CD14-positive monocyte (primary cell): ENCODE results near the gene MRPS35. TPM values are rescaled to one million over a fixed set of nuclear protein-coding genes. Genes with fewer than 3 reads are reported as not detected.

Source experiments
- DNase-seq, 3 donors: peaks; one replicate each; pipeline ENCODE4 v3.0.0-alpha.2; 2011 to 2022
- H2AFZ ChIP-seq: 2 replicates; pipeline ENCODE4 v1.6.0; 2012; ENCODE audit warnings: mild to moderate bottlenecking, low read depth, low read length, inconsistent platforms; ENCODE audit not compliant: insufficient read depth, poor library complexity, severe bottlenecking
- H3K27ac ChIP-seq, 2 donors: 1 replicate in 1 of 2; 2 replicates in 1 of 2; pipeline ENCODE4 v1.5.1; 2012 to 2013; ENCODE audit warnings: low read length in 2 of 2, control low read depth in 1 of 2, inconsistent platforms in 1 of 2, low read depth in 1 of 2, mild to moderate bottlenecking in 1 of 2
- H3K27me3 ChIP-seq, 2 donors: one replicate each; pipeline versions ENCODE4 v1.6.0 to v1.6.1; 2011 to 2013; ENCODE audit warnings: low read length in 2 of 2; ENCODE audit not compliant: control insufficient read depth in 2 of 2, insufficient read depth in 2 of 2
- H3K36me3 ChIP-seq, 2 donors: replicated peaks in 1 of 2; 1 replicate in 1 of 2; 2 replicates in 1 of 2; pipeline versions ENCODE4 v1.5.1 to v1.6.1; 2012 to 2013; ENCODE audit warnings: low read length in 2 of 2, control low read depth in 1 of 2, inconsistent platforms in 1 of 2, mild to moderate bottlenecking in 1 of 2; ENCODE audit not compliant: insufficient read depth in 2 of 2, control insufficient read depth in 1 of 2
- H3K4me1 ChIP-seq, 2 donors: 1 replicate in 1 of 2; 2 replicates in 1 of 2; pipeline versions ENCODE4 v1.5.1 to v1.6.1; 2012 to 2013; ENCODE audit warnings: low read length in 2 of 2, control low read depth in 1 of 2, inconsistent platforms in 1 of 2, mild to moderate bottlenecking in 1 of 2, moderate library complexity in 1 of 2; ENCODE audit not compliant: insufficient read depth in 2 of 2, control insufficient read depth in 1 of 2
- H3K4me2 ChIP-seq: replicated peaks from 2 replicates; pipeline ENCODE3; 2012; ENCODE audit warnings: low read length, moderate library complexity, mild to moderate bottlenecking; ENCODE audit not compliant: poor library complexity, severe bottlenecking; ENCODE audit errors: extremely low read depth
- H3K4me3 ChIP-seq, 3 experiments: fragments of 200-600 bp in 1 of 3; sonication (generic) in 1 of 3; replicated peaks in 1 of 3; 1 replicate in 2 of 3; 2 replicates in 1 of 3; pipeline ENCODE4 v1.5.1; 2011 to 2013; ENCODE audit warnings: low read length in 3 of 3, mild to moderate bottlenecking in 3 of 3, control low read depth in 2 of 3, low read depth in 2 of 3, inconsistent platforms in 1 of 3, moderate library complexity in 1 of 3
- H3K79me2 ChIP-seq: 2 replicates; pipeline ENCODE4 v1.6.0; 2012; ENCODE audit warnings: mild to moderate bottlenecking, control low read depth, inconsistent platforms, low read length, moderate library complexity; ENCODE audit not compliant: insufficient read depth
- H3K9ac ChIP-seq: 2 replicates; pipeline ENCODE4 v1.6.0; 2017; ENCODE audit warnings: low read length, mild to moderate bottlenecking; ENCODE audit not compliant: insufficient read depth, poor library complexity, severe bottlenecking
- H3K9me3 ChIP-seq, 2 donors: replicated peaks in 1 of 2; 1 replicate in 1 of 2; 2 replicates in 1 of 2; pipeline versions ENCODE4 v1.5.1 to v1.6.1; 2012 to 2013; ENCODE audit warnings: low read length in 2 of 2, control low read depth in 1 of 2; ENCODE audit not compliant: control insufficient read depth in 1 of 2, insufficient read depth in 1 of 2
- H4K20me1 ChIP-seq: 2 replicates; pipeline ENCODE4 v1.6.0; 2012; ENCODE audit warnings: mild to moderate bottlenecking, low read length, control low read depth, moderate library complexity; ENCODE audit not compliant: insufficient read depth
- H3K27ac Mint-ChIP-seq, 7 donors: one replicate each; pipeline ENCODE4 v1.8.0; 2020; ENCODE audit warnings: mild to moderate bottlenecking in 7 of 7, mixed read lengths in 7 of 7, moderate library complexity in 6 of 7, inconsistent platforms in 2 of 7
- H3K27me3 Mint-ChIP-seq, 3 donors: one replicate each; pipeline ENCODE4 v1.8.0; 2021 to 2022; ENCODE audit warnings: low read depth in 3 of 3, mild to moderate bottlenecking in 3 of 3, mixed read lengths in 3 of 3, moderate library complexity in 3 of 3, inconsistent platforms in 1 of 3
- H3K36me3 Mint-ChIP-seq, 2 donors: one replicate each; pipeline ENCODE4 v1.8.0; 2020; ENCODE audit warnings: mixed read lengths in 2 of 2, inconsistent platforms in 1 of 2, mild to moderate bottlenecking in 1 of 2
- H3K4me1 Mint-ChIP-seq: one replicate; pipeline ENCODE4 v1.8.0; 2020; ENCODE audit warnings: mild to moderate bottlenecking, mixed read lengths
- H3K4me3 Mint-ChIP-seq, 2 donors: one replicate each; pipeline ENCODE4 v1.8.0; 2020; ENCODE audit warnings: mild to moderate bottlenecking in 2 of 2, mixed read lengths in 2 of 2, moderate library complexity in 1 of 2
- H3K9me3 Mint-ChIP-seq, 7 donors: one replicate each; pipeline ENCODE4 v1.8.0; 2020 to 2022; ENCODE audit warnings: mixed read lengths in 7 of 7, mild to moderate bottlenecking in 6 of 7, moderate library complexity in 6 of 7, inconsistent platforms in 2 of 7
- CTCF ChIP-seq: fragments of 200-600 bp; IDR thresholded peaks from one replicate; pipeline ENCODE4 v1.8.0; 2022; ENCODE audit warnings: antibody characterized with exemption, mild to moderate bottlenecking
- WGBS: methylation state at CpG from one replicate; pipeline ENCODE4 v1.1.5; 2013; ENCODE audit warnings: missing lambda C conversion rate; ENCODE audit not compliant: insufficient coverage; 5-methylcytosine and 5-hydroxymethylcytosine counted together
- intact Hi-C, 2 donors: fragments of 100-400 bp; cut with micrococcal nuclease; formaldehyde crosslinking; loops; one replicate each; pipeline versions ENCODE4 v1.15.0 to v1.15.1; 2023
- polyA plus RNA-seq, 3 donors: library from polyadenylated mRNA; depleted of rRNA in 1 of 3; unstranded in 2 of 3; stranded (reverse) in 1 of 3; fragments of 300-500 nt in 2 of 3; fragments of >200 nt in 1 of 3; fragmentation: Illumina TruSeq in 2 of 3; gene quantifications; 1 replicate in 2 of 3; 2 replicates in 1 of 3; pipeline ENCODE4 v1.2.3, GENCODE V29; 2012 to 2021

The MRPS35 gene
- polyA plus RNA-seq, 3 donors = 16.6 to 51.8 (median 46.1) TPM

- Histone ChIP-seq H3K4me3 (no peak overlapping the region), H3K79me2 (no peaks in the 10 kb centered on the region), H3K27ac (no peak overlapping the region), H3K36me3 (no peaks in the 10 kb centered on the region), H3K4me2 (no peak overlapping the region), H3K9me3 (no peaks in the 10 kb centered on the region), H3K4me1 (peaks cover 0 to 3% of the 10 kb centered on the region in 2 donors), H3K27me3 (no peaks in the 10 kb centered on the region), H4K20me1 (no peaks in the 10 kb centered on the region), H3K9ac (no peak overlapping the region), H2AFZ (no peak overlapping the region)
- Mint-ChIP-seq H3K9me3 (no peaks in the 10 kb centered on the region), H3K36me3 (peaks cover 0 to 2% of the 10 kb centered on the region in 2 donors), H3K27me3 (peaks cover 0 to 2% (median 0%) of the 10 kb centered on the region in 3 donors), H3K27ac (no peak overlapping the region), H3K4me1 (peaks cover 6% of the 10 kb centered on the region), H3K4me3 (no peak overlapping the region)
- no peak for TF ChIP-seq CTCF
- intact Hi-C loops = no loop called here
- no peak for DNase-seq
- 100% methylated on average over 2 of the region's 3 CpGs for WGBS
Measured at GRCh38 chr12:27673101-27673718, 37.4 kb upstream of the MRPS35 start.

- WGBS = no CpG with 5 or more reads among the region's 2 CpGs
- H3K27ac Mint-ChIP-seq = no peak overlapping the region
- no peak overlapping the region for H3K4me3 ChIP-seq
Measured at GRCh38 chr12:27674989-27675388, 35.6 kb upstream of the MRPS35 start.

More at GRCh38 chr12:27674989-27675388, 35.6 kb upstream of the MRPS35 start:
- Histone ChIP-seq H3K79me2 (no peaks in the 10 kb centered on the region), H3K9me3 (no peaks in the 10 kb centered on the region), H3K4me2 (no peak overlapping the region), H3K36me3 (no peaks in the 10 kb centered on the region), H3K27ac (no peak overlapping the region), H3K4me1 (no peaks in the 10 kb centered on the region), H2AFZ (no peak overlapping the region), H3K9ac (no peak overlapping the region), H4K20me1 (no peaks in the 10 kb centered on the region), H3K27me3 (no peaks in the 10 kb centered on the region)
- Mint-ChIP-seq H3K27me3 (peaks cover 0 to 2% (median 2%) of the 10 kb centered on the region in 3 donors), H3K4me3 (no peak overlapping the region), H3K36me3 (peaks cover 0 to 2% of the 10 kb centered on the region in 2 donors), H3K4me1 (no peaks in the 10 kb centered on the region), H3K9me3 (no peaks in the 10 kb centered on the region)
- TF ChIP-seq CTCF = no peak
- intact Hi-C loops = no loop called here
- no peak for DNase-seq
